Activated CD8-positive, alpha-beta memory T cell treated with anti-CD3 and anti-CD28 coated beads, Interleukin-2, amount 50 U/mL, for 24 hours (primary cell): ENCODE measurements around the gene TMPRSS13.
"Not testable (repeated sequence)": the region's sequence is repeated elsewhere in the genome, so short reads cannot be mapped to it uniquely, and the experiment has no call there.

ENCODE experiments used
- DNase-seq: peaks from one replicate; pipeline ENCODE4 v3.0.0-alpha.2; 2020; ENCODE audit errors: extremely low read depth

Gene TMPRSS13

GRCh38 chr11:117930668-117931330 lies 1.6 kb upstream of the TMPRSS13 start:
- no peak for DNase-seq

- DNase-seq: no peak
Measured at GRCh38 chr11:117929916-117930570, 841 bp upstream of the TMPRSS13 start.

DNA sequence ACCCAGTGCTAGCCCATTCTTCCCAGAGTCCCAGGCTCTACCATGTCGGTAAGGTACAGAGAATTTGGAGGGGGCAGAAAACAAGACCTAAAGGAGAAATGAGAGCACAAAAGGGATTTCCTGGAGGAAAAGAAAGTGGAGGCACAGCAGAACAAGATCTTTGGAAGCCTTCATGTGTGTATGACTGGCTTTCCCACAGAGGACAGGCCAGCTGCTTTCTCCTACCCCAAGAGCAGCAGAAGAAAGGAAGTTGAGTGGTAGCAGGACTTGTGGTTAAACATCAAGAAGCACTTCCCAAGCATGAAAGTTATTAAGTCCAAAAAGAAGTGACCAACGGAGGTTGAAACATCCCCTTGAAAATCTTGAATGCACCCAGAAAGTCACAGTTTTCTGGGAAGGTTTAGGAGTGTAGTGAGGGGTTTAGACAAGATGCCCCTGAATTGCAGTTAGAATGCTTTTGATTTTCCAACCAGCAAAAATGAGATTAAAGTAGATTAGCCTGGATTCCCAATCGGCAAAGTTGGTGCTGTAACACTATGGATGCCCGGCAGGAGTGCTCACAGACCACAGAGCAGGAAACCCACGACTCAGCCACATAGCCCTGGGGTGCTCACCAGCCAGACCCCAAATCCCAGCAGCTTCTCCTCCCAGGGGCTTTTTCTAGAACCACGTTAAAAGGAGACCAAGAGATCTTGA lies 608 bp downstream of the TMPRSS13 start:
- DNase-seq: no peak

DNA sequence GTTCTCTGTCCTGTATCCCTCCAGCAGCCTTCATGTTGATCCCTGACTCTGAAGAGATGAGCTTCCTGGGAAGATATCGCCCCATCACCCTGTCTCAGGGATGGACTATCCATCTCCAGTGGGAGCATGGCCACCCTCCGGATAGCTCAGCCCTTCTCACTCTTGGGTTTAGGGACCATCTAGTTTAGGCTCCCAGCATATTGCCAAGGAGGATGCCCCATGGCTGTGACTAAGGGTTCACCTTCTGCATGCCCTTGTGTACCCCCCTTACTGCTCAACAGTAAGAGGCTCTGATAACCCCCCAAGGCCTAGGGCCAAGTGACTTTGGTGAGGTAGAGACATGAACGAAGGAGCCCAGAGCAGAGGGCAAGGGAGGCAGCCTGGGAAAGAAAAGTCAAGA lies 1.3 kb downstream of the TMPRSS13 start:
- no peak for DNase-seq

DNA sequence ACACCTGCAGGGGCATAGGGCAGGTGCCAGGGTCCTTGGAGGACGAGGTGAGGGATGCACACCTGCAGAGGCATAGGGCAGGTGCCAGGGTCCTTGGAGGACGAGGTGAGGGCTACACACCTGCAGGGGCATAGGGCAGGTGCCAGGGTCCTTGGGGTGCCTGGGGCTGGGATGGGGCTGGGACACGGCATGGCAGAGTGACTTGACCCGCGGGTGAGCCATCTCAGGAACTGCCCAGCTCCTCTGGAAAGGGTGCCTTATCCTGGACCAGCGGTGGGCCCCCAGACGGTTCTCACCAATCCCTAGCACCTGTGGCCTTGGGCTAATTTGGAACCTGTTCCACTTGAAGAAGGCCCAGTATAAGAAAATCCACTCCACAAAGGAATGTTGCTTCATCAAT lies 3.0 kb downstream of the TMPRSS13 start:
- not testable (repeated sequence) for DNase-seq

GRCh38 chr11:117925198-117925925 lies 3.8 kb downstream of the TMPRSS13 start:
- DNase-seq: no peak

- DNase-seq: no peak
Measured at GRCh38 chr11:117924631-117925170, 4.5 kb downstream of the TMPRSS13 start.

DNA sequence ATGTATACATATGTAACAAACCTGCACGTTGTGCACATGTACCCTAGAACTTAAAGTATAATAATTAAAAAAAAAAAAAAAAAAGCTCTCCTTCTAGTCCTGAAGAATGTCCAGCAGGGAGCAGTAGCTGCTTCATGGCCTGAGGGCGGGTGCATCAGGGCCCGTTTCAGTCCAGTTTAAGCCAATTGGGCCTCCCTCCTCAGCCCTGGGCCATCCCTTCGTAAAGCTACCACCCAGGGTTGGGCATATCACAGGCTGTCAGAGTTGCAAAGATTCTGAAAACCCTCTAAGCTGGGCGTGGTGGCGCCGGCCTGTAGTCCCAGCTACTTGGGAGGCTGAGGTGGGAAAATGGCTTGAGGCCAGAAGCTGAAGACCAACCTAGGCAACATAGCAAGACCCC lies 5.4 kb downstream of the TMPRSS13 start:
- no peak for DNase-seq

GRCh38 chr11:117923275-117923674 lies 5.9 kb downstream of the TMPRSS13 start:
- DNase-seq: no peak

DNA sequence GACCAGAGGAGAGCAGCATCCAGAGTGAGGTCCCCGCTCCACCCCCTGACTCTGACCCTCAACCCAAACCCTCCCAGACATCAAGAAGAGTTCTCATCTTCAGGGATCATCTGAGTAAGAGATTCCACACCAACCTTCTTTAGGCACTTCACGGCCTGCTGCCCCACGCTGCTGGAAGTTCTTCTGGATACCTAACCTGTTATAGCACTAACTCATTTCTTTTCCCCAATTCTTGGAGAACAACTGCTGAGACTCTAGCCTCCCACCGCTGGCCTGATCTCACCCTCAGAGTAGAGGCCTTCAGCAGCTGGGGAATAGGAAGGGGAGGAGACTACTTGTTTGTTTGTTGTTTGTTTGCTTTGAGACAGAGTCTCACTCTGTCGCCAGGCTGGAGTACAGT lies 7.3 kb downstream of the TMPRSS13 start:
- DNase-seq: no peak

DNA sequence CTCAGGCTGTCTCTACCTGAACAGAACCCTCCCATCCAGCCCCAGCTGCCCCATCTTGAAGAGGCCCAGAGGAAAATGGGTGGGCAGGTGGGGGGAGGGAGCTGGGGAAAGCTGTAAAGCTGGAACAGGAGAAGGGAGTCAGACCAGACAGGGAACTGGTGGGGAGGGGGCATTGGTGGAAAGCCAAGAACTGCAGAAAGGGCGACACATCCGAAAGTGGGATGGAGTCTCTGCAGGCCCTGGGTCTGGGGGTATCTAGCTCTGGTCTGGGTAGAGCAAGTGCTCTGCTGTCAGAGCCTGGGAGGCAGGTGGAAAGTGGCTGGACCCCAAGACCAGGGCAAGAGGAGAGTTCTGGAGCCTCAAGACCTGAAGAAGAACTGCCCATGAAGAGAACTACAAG lies 7.7 kb downstream of the TMPRSS13 start:
- DNase-seq: no peak

- no peak for DNase-seq
Measured at GRCh38 chr11:117919781-117920221, 9.4 kb downstream of the TMPRSS13 start.

GRCh38 chr11:117919341-117919740 lies 9.9 kb downstream of the TMPRSS13 start:
- DNase-seq: no peak

- DNase-seq: no peak
Measured at GRCh38 chr11:117918366-117919255, 10.6 kb downstream of the TMPRSS13 start.

- no peak for DNase-seq
Measured at GRCh38 chr11:117917591-117918151, 11.5 kb downstream of the TMPRSS13 start.

DNA sequence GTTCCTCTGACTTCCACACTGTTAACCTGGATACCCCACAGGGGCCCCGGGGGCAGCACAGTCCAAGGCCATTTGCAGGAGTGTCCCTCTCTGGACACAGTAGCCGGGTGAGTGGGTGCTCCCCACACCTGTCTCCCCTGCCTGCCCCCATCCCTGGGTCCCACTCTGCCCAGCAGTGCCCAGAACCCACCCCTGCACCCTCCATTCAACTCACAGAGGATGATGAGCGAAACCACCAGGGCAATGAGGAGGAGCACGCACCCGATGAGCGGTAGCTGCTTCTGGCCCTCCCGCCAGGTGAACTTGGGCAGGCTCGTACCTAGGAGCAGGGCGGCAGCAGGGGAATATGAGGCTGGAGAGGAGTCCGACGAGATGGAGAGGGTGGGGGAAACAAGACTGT lies 12.2 kb downstream of the TMPRSS13 start:
- no peak for DNase-seq

DNA sequence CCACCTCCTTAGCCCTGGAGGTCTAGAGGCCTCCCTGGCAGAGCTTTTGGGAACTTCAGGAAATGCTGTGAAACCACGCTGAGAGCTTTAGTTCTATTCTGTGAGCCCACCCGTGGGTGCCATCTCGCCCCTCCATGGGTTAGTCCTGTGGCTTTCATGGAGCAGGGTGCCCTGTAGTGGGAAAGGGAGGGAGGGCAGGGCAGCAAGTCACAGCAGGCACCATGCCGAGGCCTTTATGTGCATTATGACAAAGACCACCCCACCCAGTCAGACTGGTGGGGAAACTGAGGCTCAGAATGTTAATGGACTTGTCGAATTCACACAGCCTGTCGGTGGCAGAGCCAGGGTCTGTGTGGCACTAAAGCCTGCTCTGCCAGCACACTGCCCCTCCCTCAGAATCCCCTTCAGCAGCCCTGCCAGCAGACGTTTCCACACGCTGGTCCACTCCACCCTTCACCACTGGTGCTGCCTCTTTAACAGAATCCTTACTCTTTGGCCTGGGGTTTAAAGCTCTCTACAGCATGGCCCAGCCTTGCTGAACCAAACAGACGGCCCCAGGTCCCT lies 13.4 kb downstream of the TMPRSS13 start:
- DNase-seq: no peak

- no peak for DNase-seq
Measured at GRCh38 chr11:117914991-117915618, 14.1 kb downstream of the TMPRSS13 start.

DNA sequence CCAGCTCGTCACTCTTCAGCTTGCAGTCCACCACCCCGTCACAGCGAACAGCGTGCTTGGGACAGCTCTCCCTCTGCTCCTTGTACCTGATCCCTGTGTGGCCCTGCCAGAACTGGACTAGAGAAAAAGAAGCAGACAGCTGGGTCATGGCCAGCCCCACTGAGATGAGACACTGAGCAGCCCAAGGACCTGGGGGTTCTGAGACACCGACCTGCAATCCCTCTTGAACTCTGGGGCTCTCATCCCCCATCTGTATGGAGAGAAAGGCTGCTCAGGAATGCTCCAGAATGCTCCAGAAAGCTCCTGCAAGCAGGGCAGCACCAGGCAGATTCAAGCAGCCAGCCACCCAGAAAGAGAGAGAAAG lies 14.8 kb downstream of the TMPRSS13 start:
- no peak for DNase-seq
